Gastroesophageal sphincter (tissue), 4 donors: Measurements from ENCODE around the gene PPM1H. TPM values are rescaled to one million over a fixed set of nuclear protein-coding genes. Genes with fewer than 3 reads are reported as not detected.
"Not testable (repeated sequence)": the region's sequence is repeated elsewhere in the genome, so short reads cannot be mapped to it uniquely, and the experiment has no call there.

ENCODE experiments used
- ATAC-seq: fragments of 150-250 bp; one replicate; pipeline ENCODE4 v1.9.1; 2016; ENCODE audit warnings: mild to moderate bottlenecking, moderate library complexity
- H3K27ac ChIP-seq, 4 donors: fragments of 200-600 bp; sonication (generic) in 3 of 4; 1 replicate in 3 of 4; 2 replicates in 1 of 4; pipeline ENCODE4 v1.5.1; 2016 to 2019
- H3K27me3 ChIP-seq: fragments of 200-600 bp; sonication (generic); one replicate; pipeline ENCODE4 v1.5.1; 2019
- H3K36me3 ChIP-seq, 2 donors: fragments of 200-600 bp; sonication (generic); one replicate each; pipeline ENCODE4 v1.5.1; 2019; ENCODE audit warnings: control low read depth in 1 of 2
- H3K4me1 ChIP-seq, 3 donors: fragments of 200-600 bp; sonication (generic); 1 replicate in 2 of 3; 2 replicates in 1 of 3; pipeline ENCODE4 v1.5.1; 2016 to 2019; ENCODE audit warnings: control low read depth in 2 of 3
- H3K4me3 ChIP-seq, 2 donors: fragments of 200-600 bp; sonication (generic); one replicate each; pipeline ENCODE4 v1.5.1; 2019; ENCODE audit warnings: mild to moderate bottlenecking in 1 of 2, moderate library complexity in 1 of 2
- H3K9me3 ChIP-seq, 3 donors: fragments of 200-600 bp; sonication (generic); one replicate each; pipeline ENCODE4 v1.5.1; 2017 to 2019; ENCODE audit warnings: control low read depth in 2 of 3
- EP300 ChIP-seq: sonication (generic); formaldehyde crosslinking; IDR thresholded peaks from one replicate; pipeline ENCODE4 v1.6.1; 2017; ENCODE audit warnings: antibody characterized with exemption, mild to moderate bottlenecking
- POLR2A ChIP-seq, 2 donors: fragments of 450-650 bp; IDR thresholded peaks; one replicate each; pipeline ENCODE4 v1.6.1; 2017; ENCODE audit warnings: antibody characterized with exemption in 2 of 2, mild to moderate bottlenecking in 2 of 2, moderate library complexity in 1 of 2
- POLR2AphosphoS5 ChIP-seq: sonication (generic); formaldehyde crosslinking; IDR thresholded peaks from one replicate; pipeline ENCODE4 v1.6.1; 2017; ENCODE audit warnings: antibody characterized with exemption
- WGBS, 2 donors: methylation state at CpG; one replicate each; pipeline ENCODE4 v1.1.5; 2018; ENCODE audit warnings: low coverage in 1 of 2; 5-methylcytosine and 5-hydroxymethylcytosine counted together
- total RNA-seq, 4 donors: library from RNA; depleted of rRNA; stranded (reverse); fragments of >200 nt; gene quantifications; one replicate each; pipeline ENCODE4 v1.1.0, GENCODE V29; 2016
- TF ChIP-seq, protein P1 (sequence below), 4 experiments: fragments of 200-600 bp in 2 of 4; fragments of 450-650 bp in 2 of 4; sonication (generic) in 1 of 4; IDR thresholded peaks; one replicate each; pipeline ENCODE4 v1.5.1; 2017 to 2019; ENCODE audit warnings: antibody characterized with exemption in 4 of 4, mild to moderate bottlenecking in 2 of 4, moderate library complexity in 2 of 4

Gene PPM1H
- total RNA-seq, 4 donors from 2014 or later: 1.3 to 1.9 (median 1.6) TPM

DNA sequence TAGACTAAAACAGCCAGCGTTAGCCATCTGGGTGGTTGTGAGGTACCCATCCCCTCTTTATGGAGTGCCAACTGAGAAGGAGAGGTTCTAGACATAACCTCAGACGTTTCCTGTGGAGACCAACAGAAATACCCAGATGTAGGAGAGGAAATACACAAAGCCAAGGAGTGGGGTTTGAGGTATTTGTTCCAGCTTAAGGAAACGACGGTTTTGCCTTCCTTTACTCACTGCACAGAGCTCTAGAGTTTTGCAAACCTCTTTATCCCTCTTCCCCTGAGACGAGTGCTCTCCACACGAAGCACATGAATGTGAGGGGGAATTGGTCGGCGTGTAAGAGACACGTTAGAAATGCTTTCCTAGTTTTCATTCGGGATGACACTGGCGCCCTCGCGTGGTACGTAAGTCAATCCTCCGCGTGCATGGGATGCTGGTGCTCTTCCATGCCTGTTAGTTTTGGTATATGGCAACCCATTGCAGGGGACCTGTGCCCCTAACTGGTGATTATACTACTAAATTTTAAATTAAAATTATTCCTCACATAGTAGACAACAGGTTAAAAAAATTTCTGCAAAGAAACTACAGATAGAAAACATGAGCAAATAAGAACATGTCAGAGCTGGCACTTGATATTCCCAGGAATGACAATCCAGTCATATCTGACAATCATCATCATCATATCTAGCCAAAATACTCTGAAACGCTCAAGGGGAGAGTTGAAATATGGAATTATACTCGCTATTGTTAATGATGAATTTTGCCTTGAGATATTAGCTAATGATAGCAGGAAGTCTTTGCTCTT lies 121.7 kb downstream of the PPM1H start:
- no peaks in the 10 kb centered on the region for H3K9me3 ChIP-seq
- H3K4me3 ChIP-seq: no peak overlapping the region
- TF ChIP-seq POLR2AphosphoS5: no peak
- TF ChIP-seq, protein P1, sequence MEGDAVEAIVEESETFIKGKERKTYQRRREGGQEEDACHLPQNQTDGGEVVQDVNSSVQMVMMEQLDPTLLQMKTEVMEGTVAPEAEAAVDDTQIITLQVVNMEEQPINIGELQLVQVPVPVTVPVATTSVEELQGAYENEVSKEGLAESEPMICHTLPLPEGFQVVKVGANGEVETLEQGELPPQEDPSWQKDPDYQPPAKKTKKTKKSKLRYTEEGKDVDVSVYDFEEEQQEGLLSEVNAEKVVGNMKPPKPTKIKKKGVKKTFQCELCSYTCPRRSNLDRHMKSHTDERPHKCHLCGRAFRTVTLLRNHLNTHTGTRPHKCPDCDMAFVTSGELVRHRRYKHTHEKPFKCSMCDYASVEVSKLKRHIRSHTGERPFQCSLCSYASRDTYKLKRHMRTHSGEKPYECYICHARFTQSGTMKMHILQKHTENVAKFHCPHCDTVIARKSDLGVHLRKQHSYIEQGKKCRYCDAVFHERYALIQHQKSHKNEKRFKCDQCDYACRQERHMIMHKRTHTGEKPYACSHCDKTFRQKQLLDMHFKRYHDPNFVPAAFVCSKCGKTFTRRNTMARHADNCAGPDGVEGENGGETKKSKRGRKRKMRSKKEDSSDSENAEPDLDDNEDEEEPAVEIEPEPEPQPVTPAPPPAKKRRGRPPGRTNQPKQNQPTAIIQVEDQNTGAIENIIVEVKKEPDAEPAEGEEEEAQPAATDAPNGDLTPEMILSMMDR (IDR thresholded peaks at IDR 0.05): peak; percentile 36 to 71 (median 42)

DNA sequence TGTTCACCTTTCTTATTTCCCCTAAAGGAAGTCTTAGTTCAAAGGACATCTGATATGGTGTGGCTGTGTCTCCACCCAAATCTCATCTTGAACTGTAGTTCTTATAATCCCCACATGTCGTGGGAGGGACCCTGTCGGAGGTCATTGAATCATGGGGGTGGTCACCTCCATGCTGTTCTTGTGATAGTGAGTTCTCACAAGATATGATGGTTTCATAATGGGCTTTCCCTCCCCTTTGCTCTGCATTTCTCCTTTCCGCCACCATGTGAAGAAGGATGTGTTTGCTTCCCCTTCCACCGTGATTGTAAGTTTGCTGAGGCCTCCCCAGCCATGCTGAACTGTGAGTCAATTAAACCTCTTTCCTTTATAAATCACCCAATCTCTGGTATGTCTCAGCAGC lies 123.5 kb downstream of the PPM1H start:
- not testable (repeated sequence) for H3K36me3 ChIP-seq, ATAC-seq
- WGBS, 2 donors: 87 to 92% methylated on average over 4 of the region's 4 CpGs

More for the DNA sequence above, 121.7 kb downstream of the PPM1H start:
- Histone ChIP-seq H3K4me1 (peaks cover 0 to 8% (median 0%) of the 10 kb centered on the region in 3 donors), H3K27me3 (no peaks in the 10 kb centered on the region), H3K27ac (no peak overlapping the region), H3K36me3 (no peaks in the 10 kb centered on the region)
- WGBS, 2 donors: 7 to 9% methylated on average over 12 to 18 of the region's 18 CpGs
- ATAC-seq: peak; percentile 22

DNA sequence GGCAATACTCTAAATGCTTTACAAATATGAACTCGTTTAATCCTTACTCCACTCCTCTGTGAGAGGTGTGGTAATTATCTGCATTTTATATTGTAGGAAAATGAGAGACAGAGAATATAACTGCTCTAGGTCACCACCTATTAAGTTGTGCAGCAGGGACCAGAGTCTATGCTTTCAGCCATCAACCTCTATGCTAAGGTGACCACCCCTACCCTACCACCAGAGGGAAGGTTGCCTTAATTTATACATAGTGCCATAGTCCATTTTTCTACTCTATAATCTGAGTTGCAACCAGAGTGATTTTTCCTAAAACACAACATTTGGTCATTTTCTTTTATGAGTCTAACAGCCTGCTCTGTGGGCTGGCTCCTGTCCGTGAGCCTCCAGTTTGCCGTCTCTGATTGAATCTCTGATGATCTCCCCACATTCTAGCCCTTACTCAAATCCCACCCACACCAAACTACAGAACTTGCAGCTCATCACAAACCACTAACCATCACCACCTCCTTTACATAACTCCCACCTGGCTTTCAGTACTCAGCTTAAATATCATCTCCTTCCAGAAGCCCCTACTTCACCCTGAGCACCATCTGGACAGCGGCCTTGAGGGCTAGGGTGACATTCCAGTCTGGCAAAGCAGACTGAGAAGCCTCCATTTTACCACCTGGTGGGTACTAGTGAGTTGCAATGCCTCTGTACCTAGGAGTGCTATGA lies 126.6 kb downstream of the PPM1H start:
- H3K36me3 ChIP-seq: no peaks in the 10 kb centered on the region
- WGBS, 2 donors: 64 to 87% methylated on average over 3 of the region's 4 CpGs
- H3K9me3 ChIP-seq: no peaks in the 10 kb centered on the region
- no peak for ATAC-seq
- TF ChIP-seq, protein P1 (IDR thresholded peaks at IDR 0.05): no peak
- TF ChIP-seq EP300 (no peak), POLR2A (IDR thresholded peaks at IDR 0.05) (no peak), POLR2AphosphoS5 (no peak)
- H3K27me3 ChIP-seq: no peaks in the 10 kb centered on the region
- no peak overlapping the region for H3K27ac ChIP-seq
- no peak overlapping the region for H3K4me3 ChIP-seq
- peaks cover 0 to 5% (median 0%) of the 10 kb centered on the region in 3 donors for H3K4me1 ChIP-seq

More for the DNA sequence above, 123.5 kb downstream of the PPM1H start:
- not testable (repeated sequence) for H3K27me3 ChIP-seq, H3K27ac ChIP-seq, H3K9me3 ChIP-seq, H3K4me1 ChIP-seq, H3K4me3 ChIP-seq

DNA sequence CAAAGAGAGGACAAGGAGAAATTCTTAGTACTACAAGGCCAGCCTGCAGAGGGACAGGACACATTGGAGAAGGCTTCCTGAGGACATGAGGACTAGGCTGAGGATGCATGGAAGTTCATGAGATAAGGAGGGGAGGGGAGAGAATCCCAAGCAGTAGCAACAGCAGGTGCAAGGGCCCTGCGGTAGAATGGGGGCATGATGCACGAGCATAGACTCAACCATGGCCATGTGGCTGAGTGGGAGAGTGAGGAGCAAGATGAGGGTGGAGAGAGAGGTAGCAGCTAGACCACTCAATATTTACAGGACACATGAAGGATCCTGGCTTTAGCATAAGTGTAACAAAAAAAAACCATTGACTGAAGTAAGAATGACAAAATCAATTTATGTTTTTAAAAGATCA lies 128.1 kb downstream of the PPM1H start:
- Histone ChIP-seq H3K9me3 (no peaks in the 10 kb centered on the region), H3K4me1 (no peaks in the 10 kb centered on the region), H3K27me3 (no peaks in the 10 kb centered on the region), H3K4me3 (no peak overlapping the region), H3K36me3 (no peaks in the 10 kb centered on the region), H3K27ac (no peak overlapping the region)
- 71 to 94% methylated on average over 2 of the region's 2 CpGs for WGBS, 2 donors
- ATAC-seq: no peak
- TF ChIP-seq EP300 (no peak), POLR2AphosphoS5 (no peak), POLR2A (IDR thresholded peaks at IDR 0.05) (no peak)
- TF ChIP-seq, protein P1 (IDR thresholded peaks at IDR 0.05): no peak

DNA sequence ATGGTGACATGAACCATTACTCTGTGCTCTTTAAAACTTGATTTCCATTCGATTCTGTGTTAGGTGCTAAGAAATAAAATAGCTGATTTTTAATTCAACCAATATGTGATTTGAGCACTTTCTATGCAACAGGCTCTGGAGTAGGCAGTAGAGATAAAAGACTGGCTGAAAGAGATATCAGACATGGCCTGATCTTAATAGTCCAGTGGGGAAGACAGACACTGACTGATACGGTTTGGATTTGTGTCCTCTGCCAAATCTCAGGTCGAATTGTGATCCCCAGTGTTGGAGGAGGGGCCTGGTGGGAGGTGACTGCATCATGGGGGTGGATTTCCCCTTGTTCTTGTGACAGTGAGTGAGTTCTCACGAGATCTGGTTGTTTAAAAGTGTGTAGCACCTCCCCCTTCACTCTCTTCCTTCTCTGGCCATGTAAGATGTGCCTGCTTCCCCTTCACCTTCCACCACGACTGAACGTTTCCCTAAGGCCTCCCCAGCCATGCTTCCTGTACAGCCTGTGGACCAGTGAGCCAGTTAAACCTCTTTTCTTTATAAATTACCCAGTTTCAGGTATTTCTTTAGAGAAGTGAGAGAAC lies 128.6 kb downstream of the PPM1H start:
- no peaks in the 10 kb centered on the region for H3K9me3 ChIP-seq
- no peaks in the 10 kb centered on the region for H3K36me3 ChIP-seq
- TF ChIP-seq, protein P1 (IDR thresholded peaks at IDR 0.05): no peak
- TF ChIP-seq POLR2AphosphoS5 (no peak), EP300 (no peak), POLR2A (IDR thresholded peaks at IDR 0.05) (no peak)
- no peaks in the 10 kb centered on the region for H3K4me1 ChIP-seq
- WGBS, 2 donors: 66 to 67% methylated on average over 6 of the region's 6 CpGs
- H3K27me3 ChIP-seq: no peaks in the 10 kb centered on the region
- no peak overlapping the region for H3K4me3 ChIP-seq
- no peak overlapping the region for H3K27ac ChIP-seq
- no peak for ATAC-seq
